ENCODE results near the gene ITPRIPL1.

ITPRIPL1 gene

GRCh38 chr2:96323849-96324248 is 1.3 kb upstream of the ITPRIPL1 start:
- no peak for DNase-seq (ENCODE audit: low read depth)

- DNase-seq (ENCODE audit: low read depth) = no peak
These were observed 436 bp upstream of the ITPRIPL1 start for GRCh38 chr2:96324721-96325040.

GRCh38 chr2:96325884-96326255 is 753 bp downstream of the ITPRIPL1 start:
- DNase-seq (ENCODE audit: low read depth) = no peak

- no peak for DNase-seq (ENCODE audit: low read depth)
These were observed 1.4 kb downstream of the ITPRIPL1 start for GRCh38 chr2:96326564-96326963.

- no peak for DNase-seq (ENCODE audit: low read depth)
These were observed 2.1 kb downstream of the ITPRIPL1 start for GRCh38 chr2:96326990-96327820.

- DNase-seq (ENCODE audit: low read depth) = no peak
These were observed 4.3 kb downstream of the ITPRIPL1 start for GRCh38 chr2:96329456-96329855.

- no peak for DNase-seq (ENCODE audit: low read depth)
These were observed 4.8 kb downstream of the ITPRIPL1 start for GRCh38 chr2:96329874-96330273.

GRCh38 chr2:96330407-96330806 is 5.3 kb downstream of the ITPRIPL1 start:
- no peak for DNase-seq (ENCODE audit: low read depth)

GRCh38 chr2:96333708-96334107 is 8.6 kb downstream of the ITPRIPL1 start:
- no peak for DNase-seq (ENCODE audit: low read depth)

- DNase-seq (ENCODE audit: low read depth) = no peak
These were observed 11.1 kb downstream of the ITPRIPL1 start for GRCh38 chr2:96336104-96336775.

- no peak for DNase-seq (ENCODE audit: low read depth)
These were observed 11.8 kb downstream of the ITPRIPL1 start for GRCh38 chr2:96336873-96337272.

GRCh38 chr2:96340493-96341414 is 15.6 kb downstream of the ITPRIPL1 start:
- no peak for DNase-seq (ENCODE audit: low read depth)

GRCh38 chr2:96341641-96342040 is 16.5 kb downstream of the ITPRIPL1 start:
- DNase-seq (ENCODE audit: low read depth) = no peak

GRCh38 chr2:96342085-96342484 is 17.0 kb downstream of the ITPRIPL1 start:
- no peak for DNase-seq (ENCODE audit: low read depth)

- DNase-seq (ENCODE audit: low read depth) = no peak
These were observed 18.9 kb downstream of the ITPRIPL1 start for GRCh38 chr2:96344011-96344410.

GRCh38 chr2:96345438-96345837 is 20.3 kb downstream of the ITPRIPL1 start:
- DNase-seq (ENCODE audit: low read depth) = no peak

- DNase-seq (ENCODE audit: low read depth) = no peak
These were observed 20.8 kb downstream of the ITPRIPL1 start for GRCh38 chr2:96345868-96346462.

GRCh38 chr2:96347395-96347794 is 22.3 kb downstream of the ITPRIPL1 start:
- no peak for DNase-seq (ENCODE audit: low read depth)

- no peak for DNase-seq (ENCODE audit: low read depth)
These were observed 28.0 kb downstream of the ITPRIPL1 start for GRCh38 chr2:96353032-96353561.

- no peak for DNase-seq (ENCODE audit: low read depth)
These were observed 28.5 kb downstream of the ITPRIPL1 start for GRCh38 chr2:96353606-96354101.

GRCh38 chr2:96354492-96354891 is 29.4 kb downstream of the ITPRIPL1 start:
- no peak for DNase-seq (ENCODE audit: low read depth)

GRCh38 chr2:96356889-96357288 is 31.8 kb downstream of the ITPRIPL1 start:
- DNase-seq (ENCODE audit: low read depth) = no peak
